H1 (cell line): ENCODE measurements around the gene TMEM185B. TPM values are rescaled to one million over a fixed set of nuclear protein-coding genes. Genes with fewer than 3 reads are reported as not detected.

Experiments used
- CTCF ChIA-PET: fragments of 300-600 bp; sonication (Branson Sonifier 250); formaldehyde crosslinking; loops from one replicate; lab custom pipeline; 2021; ENCODE audit not compliant: partially characterized antibody; lab: Charles Lee
- POLR2A ChIA-PET: fragments of 300-600 bp; sonication (Branson Sonifier 250); formaldehyde crosslinking; loops from one replicate; lab custom pipeline; 2021; ENCODE audit warnings: inconsistent platforms; ENCODE audit not compliant: partially characterized antibody; lab: Charles Lee
- DNase-seq, 2 experiments: peaks; one replicate each; pipeline versions ENCODE4 v3.0.0 to v3.0.0-alpha.2; 2010 to 2022; ENCODE audit warnings: low spot score in 2 of 2, low read depth in 1 of 2, mixed read lengths in 1 of 2
- FAIRE-seq: peaks from 2 replicates; lab custom pipeline; 2011; peaks lifted over from hg19 to GRCh38; lab: Jason Lieb, UNC
- H2AFZ ChIP-seq: 2 replicates; pipeline ENCODE4 v1.8.1; 2012; ENCODE audit warnings: low read length, inconsistent platforms
- H2AK5ac ChIP-seq: 2 replicates; pipeline ENCODE4 v1.6.1; 2013; ENCODE audit warnings: low read depth, low read length
- H2BK120ac ChIP-seq: replicated peaks from 2 replicates; pipeline ENCODE3; 2013; ENCODE audit warnings: low read depth, low read length, inconsistent platforms
- H2BK12ac ChIP-seq: 2 replicates; pipeline ENCODE4 v1.6.1; 2013; ENCODE audit warnings: low read depth, low read length
- H2BK15ac ChIP-seq: 2 replicates; pipeline ENCODE4 v1.6.1; 2013; ENCODE audit warnings: low read length
- H2BK20ac ChIP-seq: 2 replicates; pipeline ENCODE4 v1.6.1; 2013; ENCODE audit warnings: low read length
- H2BK5ac ChIP-seq: 2 replicates; pipeline ENCODE4 v1.6.1; 2013; ENCODE audit warnings: low read depth, low read length
- H3K14ac ChIP-seq: 2 replicates; pipeline ENCODE4 v1.6.1; 2013; ENCODE audit warnings: inconsistent platforms; ENCODE audit not compliant: insufficient read length
- H3K18ac ChIP-seq: 2 replicates; pipeline ENCODE4 v1.6.1; 2013; ENCODE audit warnings: low read length; ENCODE audit errors: extremely low read depth
- H3K23ac ChIP-seq: 2 replicates; pipeline ENCODE4 v1.6.1; 2013; ENCODE audit warnings: inconsistent platforms; ENCODE audit not compliant: insufficient read length
- H3K23me2 ChIP-seq: 2 replicates; pipeline ENCODE4 v1.6.1; 2013; ENCODE audit warnings: low read depth, low read length
- H3K27ac ChIP-seq: 2 replicates; pipeline ENCODE4 v1.6.1; 2011; ENCODE audit warnings: low read depth, low read length, inconsistent platforms
- H3K27me3 ChIP-seq, 4 experiments: replicated peaks in 1 of 4; 1 replicate in 1 of 4; 2 replicates in 3 of 4; pipeline versions ENCODE4 v1.6.1 to v1.8.1; 2011 to 2013; ENCODE audit warnings: low read length in 3 of 4, mild to moderate bottlenecking in 3 of 4, inconsistent platforms in 2 of 4, mixed read lengths in 2 of 4, moderate library complexity in 1 of 4; ENCODE audit not compliant: control insufficient read depth in 3 of 4, insufficient read depth in 3 of 4; ENCODE audit errors: extremely low read depth in 1 of 4
- H3K36me3 ChIP-seq, 4 experiments: 2 replicates each; pipeline versions ENCODE4 v1.6.1 to v1.8.1; 2011 to 2013; ENCODE audit warnings: mild to moderate bottlenecking in 4 of 4, low read length in 3 of 4, moderate library complexity in 2 of 4, control low read depth in 1 of 4, inconsistent platforms in 1 of 4; ENCODE audit not compliant: insufficient read depth in 4 of 4, control insufficient read depth in 2 of 4
- H3K4ac ChIP-seq: replicated peaks from 2 replicates; pipeline ENCODE3; 2013; ENCODE audit warnings: low read length, low read depth, mixed read lengths, inconsistent platforms; ENCODE audit not compliant: insufficient read length
- H3K4me1 ChIP-seq, 4 experiments: replicated peaks in 1 of 4; 1 replicate in 1 of 4; 2 replicates in 3 of 4; pipeline versions ENCODE4 v1.6.1 to v1.8.1; 2011 to 2013; ENCODE audit warnings: low read length in 3 of 4, inconsistent platforms in 2 of 4, mixed read lengths in 1 of 4; ENCODE audit not compliant: insufficient read depth in 4 of 4, control insufficient read depth in 3 of 4
- H3K4me2 ChIP-seq, 2 experiments: 2 replicates each; pipeline versions ENCODE4 v1.6.1 to v1.8.1; 2011 to 2013; ENCODE audit warnings: low read depth in 2 of 2, low read length in 2 of 2, control low read depth in 1 of 2, inconsistent platforms in 1 of 2, mild to moderate bottlenecking in 1 of 2; ENCODE audit not compliant: insufficient read depth in 1 of 2
- H3K4me3 ChIP-seq, 4 experiments: fragments of 200-600, 300-600 bp in 1 of 4; sonication (generic), shearing (Covaris generic), sonication (Bioruptor Twin) in 1 of 4; 2 replicates each; pipeline versions ENCODE4 v1.5.1 to v1.8.1; 2011 to 2016; ENCODE audit warnings: low read length in 4 of 4, low read depth in 3 of 4, control low read depth in 2 of 4, inconsistent platforms in 2 of 4, mild to moderate bottlenecking in 2 of 4, mixed read lengths in 1 of 4, moderate library complexity in 1 of 4; ENCODE audit not compliant: insufficient read depth in 2 of 4; ENCODE audit errors: extremely low read depth in 1 of 4
- H3K56ac ChIP-seq: replicated peaks from 2 replicates; pipeline ENCODE3; 2013; ENCODE audit warnings: low read depth, mild to moderate bottlenecking, mixed read lengths, low read length, inconsistent platforms; ENCODE audit not compliant: insufficient read length
- H3K79me1 ChIP-seq: 2 replicates; pipeline ENCODE4 v1.6.1; 2013; ENCODE audit warnings: low read depth, low read length, control low read depth
- H3K79me2 ChIP-seq, 2 experiments: 2 replicates each; pipeline versions ENCODE4 v1.6.1 to v1.8.1; 2012 to 2013; ENCODE audit warnings: low read length in 2 of 2, mild to moderate bottlenecking in 2 of 2, inconsistent platforms in 1 of 2; ENCODE audit not compliant: insufficient read depth in 2 of 2, control insufficient read depth in 1 of 2
- H3K9ac ChIP-seq, 4 experiments: replicated peaks in 1 of 4; 1 replicate in 1 of 4; 2 replicates in 3 of 4; pipeline versions ENCODE4 v1.6.1 to v1.8.1; 2011 to 2013; ENCODE audit warnings: low read depth in 3 of 4, low read length in 3 of 4, control low read depth in 2 of 4, mild to moderate bottlenecking in 2 of 4, moderate library complexity in 2 of 4, inconsistent platforms in 1 of 4; ENCODE audit errors: extremely low read depth in 1 of 4
- H3K9me3 ChIP-seq, 2 experiments: 2 replicates each; pipeline versions ENCODE4 v1.6.1 to v1.8.1; 2012 to 2013; ENCODE audit warnings: mild to moderate bottlenecking in 2 of 2, moderate library complexity in 2 of 2, control low read depth in 1 of 2, inconsistent platforms in 1 of 2, low read depth in 1 of 2, low read length in 1 of 2, mixed read lengths in 1 of 2; ENCODE audit not compliant: insufficient read depth in 2 of 2
- H4K20me1 ChIP-seq, 2 experiments: replicated peaks in 1 of 2; 2 replicates each; pipeline versions ENCODE3 to v1.8.1; 2011 to 2013; ENCODE audit warnings: inconsistent platforms in 2 of 2, low read length in 2 of 2, mild to moderate bottlenecking in 1 of 2; ENCODE audit not compliant: insufficient read depth in 2 of 2, control insufficient read depth in 1 of 2
- H4K5ac ChIP-seq: 2 replicates; pipeline ENCODE4 v1.6.1; 2013; ENCODE audit warnings: low read length, low read depth, mixed read lengths, inconsistent platforms; ENCODE audit not compliant: insufficient read length
- H4K8ac ChIP-seq: 2 replicates; pipeline ENCODE4 v1.8.0; 2013; ENCODE audit warnings: mild to moderate bottlenecking, moderate library complexity, low read length, inconsistent platforms; ENCODE audit not compliant: insufficient read depth; ENCODE audit errors: extremely low read depth
- H4K91ac ChIP-seq: replicated peaks from 2 replicates; pipeline ENCODE3; 2013; ENCODE audit warnings: low read length, mixed read lengths, inconsistent platforms; ENCODE audit not compliant: insufficient read length
- ASH2L ChIP-seq: fragments of 200-600, 300-600 bp; sonication (generic); IDR thresholded peaks from one replicate; pipeline ENCODE4 v1.7.1; 2017; ENCODE audit warnings: low read length
- CBX8 ChIP-seq: fragments of 300-800, 300-1000 bp; sonication (generic); IDR thresholded peaks from 2 replicates; pipeline ENCODE4 v1.7.1; 2016; ENCODE audit warnings: low read depth, low read length, borderline replicate concordance
- EZH2 ChIP-seq: fragments of 200-600 bp; sonication (generic); IDR thresholded peaks from 2 replicates; pipeline ENCODE4 v1.7.1; 2012; ENCODE audit warnings: low read depth, mild to moderate bottlenecking, moderate library complexity, low read length, inconsistent platforms; ENCODE audit not compliant: severe bottlenecking
- HDAC2 ChIP-seq, 2 experiments: fragments of 300-600 bp in 1 of 2; sonication (generic) in 1 of 2; IDR thresholded peaks; 2 replicates each; pipeline ENCODE4 v1.6.1; 2011 to 2012; ENCODE audit warnings: low read depth in 2 of 2, low read length in 2 of 2, mild to moderate bottlenecking in 2 of 2, moderate library complexity in 2 of 2, borderline replicate concordance in 1 of 2, inconsistent platforms in 1 of 2
- HDAC6 ChIP-seq: IDR thresholded peaks from one replicate; pipeline ENCODE4 v1.7.1; 2012; ENCODE audit warnings: low read depth, mild to moderate bottlenecking, inconsistent platforms, low read length, moderate library complexity
- KDM1A ChIP-seq: fragments of 200-600, 300-600 bp; sonication (generic); IDR thresholded peaks from 2 replicates; pipeline ENCODE4 v1.7.1; 2016; ENCODE audit warnings: mild to moderate bottlenecking, low read length, borderline replicate concordance
- RAD21 ChIP-seq, 2 experiments: IDR thresholded peaks in 1 of 2; conservative IDR thresholded peaks in 1 of 2; 2 replicates each; pipeline ENCODE4 v1.6.1; 2011; ENCODE audit warnings: low read depth in 2 of 2, low read length in 2 of 2, improper control_type of control experiment in 1 of 2, inconsistent platforms in 1 of 2, mild to moderate bottlenecking in 1 of 2, moderate library complexity in 1 of 2
- RBBP5 ChIP-seq: IDR thresholded peaks from 2 replicates; pipeline ENCODE4 v1.7.1; 2012; ENCODE audit warnings: low read depth, mild to moderate bottlenecking, inconsistent platforms, low read length, moderate library complexity, borderline replicate concordance
- WGBS, 2 experiments: shearing (Covaris generic) in 1 of 2; methylation state at CpG; one replicate each; pipeline versions ENCODE4 v1.1.6 to v1.1.7; 2013 to 2015; ENCODE audit warnings: low lambda C conversion rate in 2 of 2, mixed read lengths in 2 of 2, inconsistent platforms in 1 of 2, low coverage in 1 of 2, missing lambda C conversion rate in 1 of 2; ENCODE audit not compliant: insufficient replicate concordance in 2 of 2, insufficient coverage in 1 of 2, insufficient read length in 1 of 2; ENCODE audit errors: extremely low coverage in 1 of 2, missing lambda C conversion rate in 1 of 2; 5-methylcytosine and 5-hydroxymethylcytosine counted together
- polyA plus RNA-seq, 7 experiments: library from polyadenylated mRNA; depleted of rRNA in 3 of 7; stranded (reverse) in 5 of 7; unstranded in 2 of 7; fragments of >200 nt in 5 of 7; fragments of 200-250 nt in 2 of 7; gene quantifications; 1 replicate in 5 of 7; 2 replicates in 1 of 7; 4 replicates in 1 of 7; pipeline versions ENCODE4 v1.2.1 to v1.2.3, GENCODE V29; 2011 to 2013; ENCODE audit warnings: missing spikeins in 2 of 7, mixed read lengths in 2 of 7
- total RNA-seq: library from RNA; stranded (reverse); fragmentation: NEBNext Ultra II Directional; extraction: Animal tissue kit (Norgen Biotek cat#: 25700); gene quantifications from 2 replicates; pipeline ENCODE4 v1.2.1, GENCODE V29; 2021

The TMEM185B gene
- total and polyA plus RNA-seq, 2 of the 8 experiments (the other 6 are each of a cell fraction or from before 2014, with no cell fraction given) = 13.5 to 14.0 TPM

DNA sequence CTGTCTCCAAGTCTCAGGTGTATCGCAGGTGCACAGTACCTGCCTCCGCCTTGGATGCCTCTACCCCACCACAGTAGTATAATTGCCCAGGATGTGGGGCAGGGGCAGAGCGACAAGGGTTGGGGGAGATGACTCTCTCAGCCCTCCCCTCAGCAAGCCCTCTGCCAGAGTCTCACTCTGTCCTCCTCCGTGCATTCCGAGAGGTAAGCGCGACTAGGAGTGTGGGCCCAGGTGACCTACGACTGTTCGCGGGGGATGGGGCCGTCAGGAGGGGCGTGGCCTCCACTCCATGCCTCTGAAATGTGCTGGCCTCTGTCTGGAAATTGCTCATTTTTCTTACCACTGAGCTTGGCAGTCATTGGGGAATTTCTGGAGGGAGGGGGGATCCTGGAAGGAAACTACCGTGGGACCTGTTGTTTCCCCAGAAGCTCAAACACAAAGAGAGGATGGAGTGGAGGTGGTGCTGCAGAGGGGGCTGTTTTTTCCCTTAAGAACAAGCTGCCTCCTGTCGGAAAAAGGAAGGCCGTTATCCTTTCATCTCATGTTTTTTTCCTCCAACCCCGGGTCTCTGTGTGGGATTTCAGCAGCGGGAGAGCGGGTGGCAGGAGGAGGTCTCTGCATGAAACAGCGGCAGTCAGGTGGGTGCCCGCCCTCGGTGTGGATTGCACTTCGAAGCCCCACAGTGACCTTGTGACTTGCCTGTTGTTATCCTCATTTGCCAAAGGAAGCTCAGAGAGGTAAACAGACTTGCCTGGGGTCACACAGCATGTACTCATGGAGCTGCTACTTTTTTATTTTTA, 16.5 kb upstream of the TMEM185B start:
- Histone ChIP-seq H4K5ac (no peak overlapping the region), H3K56ac (no peak overlapping the region), H3K9ac (no peak overlapping the region), H4K8ac (peak overlapping the region; percentile 36; the same call in 1 of the 2 replicates), H2BK120ac (no peak overlapping the region), H4K20me1 (no peaks in the 10 kb centered on the region), H2AFZ (peak overlapping the region; percentile 90; the same call in 1 of the 2 replicates), H3K79me2 (no peaks in the 10 kb centered on the region), H2BK15ac (peak overlapping the region; percentile 95; the same call in 1 of the 2 replicates), H3K4me2 (peak overlapping the region; percentile 33 to 54; a peak in 2 of 4 replicates), H3K18ac (peak overlapping the region; percentile 57), H3K23ac (no peak overlapping the region), H3K79me1 (no peaks in the 10 kb centered on the region), H2BK12ac (peak overlapping the region; percentile 40; the same call in 1 of the 2 replicates), H3K9me3 (no peaks in the 10 kb centered on the region), H3K4ac (peak overlapping the region; percentile 15), H3K23me2 (no peaks in the 10 kb centered on the region; the same call in 1 of the 2 replicates), H2AK5ac (no peak overlapping the region), H3K4me1 (peaks cover 0 to 22% (median 6%) of the 10 kb centered on the region in 4 experiments; a peak in 6 of 7 replicates), H3K27me3 (peaks cover 0 to 2% (median 0%) of the 10 kb centered on the region in 4 experiments; a peak in 2 of 7 replicates), H2BK20ac (0 out of 2 replicates have a peak overlapping the region, but pooled peaks have one; percentile 82), H3K14ac (no peak overlapping the region), H3K4me3 (no peak overlapping the region), H3K36me3 (no peaks in the 10 kb centered on the region), H4K91ac (peak overlapping the region; percentile 49), H2BK5ac (no peak overlapping the region), H3K27ac (no peak overlapping the region)
- DNase-seq = peak in 1 of 2 experiments; percentile 67
- ChIA-PET CTCF (interaction anchor here (0.6 to 2.2 kb wide), 9 partner anchors 10 to 226 kb away, joined by 3 to 7 read pairs (median 4); partner anchors contain the start of gene RALB), POLR2A (interaction anchor here (0.6 to 1.2 kb wide), 2 partner anchors 13 to 535 kb away, joined by 4 to 9 read pairs; partner anchors contain the start of gene RALB)
- TF ChIP-seq EZH2 (no peak), RAD21 (IDR thresholded peaks at IDR 0.05 in 1 of 2, conservative IDR thresholded peaks at IDR 0.05 in 1 of 2; ENCODE audit: low read depth in 2 of 2, low read length in 2 of 2) (no peak), HDAC2 (IDR thresholded peaks at IDR 0.05; ENCODE audit: borderline replicate concordance in 1 of 2, low read depth in 2 of 2, low read length in 2 of 2) (no peak), HDAC6 (no peak), RBBP5 (no peak), CBX8 (no peak), ASH2L (no peak), KDM1A (peak; percentile 40; the same call in 1 of the 2 replicates)
- WGBS, 2 experiments = 67% methylated on average over 17 of the region's 22 CpGs; no CpG with 5 or more reads in 1 of the 2 experiments
- FAIRE-seq = no peak
